ENCODE measurements around the gene RMND1. TPM values are rescaled to one million over a fixed set of nuclear protein-coding genes. Genes with fewer than 3 reads are reported as not detected.

RMND1 gene
- total and polyA plus RNA-seq, 9 of the 15 experiments (the other 6 are each of a cell fraction or from before 2014, with no cell fraction given) = 26.9 to 47.8 (median 36.2) TPM

GRCh38 chr6:151374036-151374683 is 77.8 kb downstream of the RMND1 start (continued):
- TF ChIP-seq HBP1 (CRISPR knock-in tag; IDR thresholded peaks at IDR 0.05) = no peak
- TF ChIP-seq SMARCE1 (IDR thresholded peaks at IDR 0.05) = no peak
- TF ChIP-seq SMAD4 (CRISPR knock-in tag; conservative IDR thresholded peaks at IDR 0.05) = peak; percentile 48; the same call in 1 of the 2 replicates
- no peak for TF ChIP-seq RERE (CRISPR knock-in tag; IDR thresholded peaks at IDR 0.05; ENCODE audit: borderline replicate concordance)
- no peak for TF ChIP-seq SRSF9 (IDR thresholded peaks at IDR 0.05; ENCODE audit: borderline replicate concordance, low read depth, low read length)
- no peak for TF ChIP-seq NFATC3 (IDR thresholded peaks at IDR 0.05)
- TF ChIP-seq CREM (IDR thresholded peaks at IDR 0.05; ENCODE audit: low read depth) = peak; percentile 34; the same call in 1 of the 2 replicates
- peak; percentile 90 for TF ChIP-seq ATF3 (IDR thresholded peaks at IDR 0.05)
- TF ChIP-seq ATF3 (CRISPR knock-in tag; conservative IDR thresholded peaks at IDR 0.05) = no peak
- TF ChIP-seq TRIM28 (IDR thresholded peaks at IDR 0.05) = no peak
- peak; percentile 47; the same call in 1 of the 2 replicates for TF ChIP-seq GABPA (tag; conservative IDR thresholded peaks at IDR 0.05; ENCODE audit: low read depth)
- no peak for TF ChIP-seq ZBTB7A (IDR thresholded peaks at IDR 0.05; ENCODE audit: borderline replicate concordance, control insufficient read depth, low read depth, low read length)
- TF ChIP-seq POU5F1 (IDR thresholded peaks at IDR 0.05; ENCODE audit: borderline replicate concordance, low read depth, low read length, partially characterized antibody) = no peak
- TF ChIP-seq LARP7 (IDR thresholded peaks at IDR 0.05) = no peak
- TF ChIP-seq SMARCC2 (IDR thresholded peaks at IDR 0.05; ENCODE audit: low read depth) = no peak
- TF ChIP-seq NR2C2 (CRISPR knock-in tag; IDR thresholded peaks at IDR 0.05) = 0 out of 2 replicates have a peak, but pooled peaks have one; percentile 27
- TF ChIP-seq NR2C2 (tag; IDR thresholded peaks at IDR 0.05) = peak; percentile 95
- no peak for TF ChIP-seq ZNF589 (CRISPR knock-in tag; IDR thresholded peaks at IDR 0.05; ENCODE audit: low read depth)
- peak in 1 of 2 experiments; percentile 34; a peak in 1 of 4 replicates for TF ChIP-seq RCOR1 (IDR thresholded peaks at IDR 0.05; ENCODE audit: borderline replicate concordance in 1 of 2, low read depth in 2 of 2, low read length in 2 of 2)
- TF ChIP-seq NELFE (IDR thresholded peaks at IDR 0.05; ENCODE audit: insufficient read depth, insufficient read length) = no peak

All from K562 (cell line).